Measurements from ENCODE around the gene THEM5. TPM values are rescaled to one million over a fixed set of nuclear protein-coding genes. Genes with fewer than 3 reads are reported as not detected.
"Not testable (repeated sequence)": the region's sequence is repeated elsewhere in the genome, so short reads cannot be mapped to it uniquely, and the experiment has no call there.

Gene THEM5
- total RNA-seq: not detected in 2 replicates

GRCh38 chr1:151853411-151853943 is at the start of gene THEM5:
Gene THEM5, minus strand, starts transcription at chr1:151853712. Its CDS starts 147 bp downstream, at chr1:151853565.
- H3K4me3 ChIP-seq (ENCODE audit: low read depth, low read length): no peak within 1 kb of the TSS
- no peak for TF ChIP-seq CTCF (IDR thresholded peaks at IDR 0.05; ENCODE audit: insufficient read depth, low read depth, low read length)
- DNase-seq (ENCODE audit: low read depth): no peak

- TF ChIP-seq CTCF (IDR thresholded peaks at IDR 0.05; ENCODE audit: insufficient read depth, low read depth, low read length): no peak
- DNase-seq (ENCODE audit: low read depth): no peak
- no peak overlapping the region for H3K4me3 ChIP-seq (ENCODE audit: low read depth, low read length)
These were observed 49.3 kb upstream of the THEM5 start for GRCh38 chr1:151902858-151903257.

- not testable (repeated sequence) for H3K4me3 ChIP-seq (ENCODE audit: low read depth, low read length); DNase-seq (ENCODE audit: low read depth)
These were observed 47.3 kb upstream of the THEM5 start for GRCh38 chr1:151900804-151901203.

- H3K4me3 ChIP-seq (ENCODE audit: low read depth, low read length): no peak overlapping the region
- peak; percentile 4 for DNase-seq (ENCODE audit: low read depth)
- no peak for TF ChIP-seq CTCF (IDR thresholded peaks at IDR 0.05; ENCODE audit: insufficient read depth, low read depth, low read length)
These were observed 45.0 kb upstream of the THEM5 start for GRCh38 chr1:151898519-151898991.

- DNase-seq (ENCODE audit: low read depth): no peak
- TF ChIP-seq CTCF (IDR thresholded peaks at IDR 0.05; ENCODE audit: insufficient read depth, low read depth, low read length): no peak
These were observed 44.5 kb upstream of the THEM5 start for GRCh38 chr1:151897991-151898431.

GRCh38 chr1:151893176-151893924 is 39.8 kb upstream of the THEM5 start:
- no peak overlapping the region for H3K4me3 ChIP-seq (ENCODE audit: low read depth, low read length)
- TF ChIP-seq CTCF (IDR thresholded peaks at IDR 0.05; ENCODE audit: insufficient read depth, low read depth, low read length): no peak
- DNase-seq (ENCODE audit: low read depth): peak; percentile 60

More at GRCh38 chr1:151897991-151898431, 44.5 kb upstream of the THEM5 start:
- no peak overlapping the region for H3K4me3 ChIP-seq (ENCODE audit: low read depth, low read length)

- peak; percentile 63 for DNase-seq (ENCODE audit: low read depth)
- no peak overlapping the region for H3K4me3 ChIP-seq (ENCODE audit: low read depth, low read length)
- TF ChIP-seq CTCF (IDR thresholded peaks at IDR 0.05; ENCODE audit: insufficient read depth, low read depth, low read length): no peak
These were observed 38.7 kb upstream of the THEM5 start for GRCh38 chr1:151892190-151892589.
